HUES6 (cell line): ENCODE measurements around the gene CACNA1C.
"Not testable (repeated sequence)": the region's sequence is repeated elsewhere in the genome, so short reads cannot be mapped to it uniquely, and the experiment has no call there.

ENCODE experiments used
- H3K27ac ChIP-seq: 2 replicates; pipeline ENCODE4 v1.7.0; 2013; ENCODE audit warnings: low read depth, mild to moderate bottlenecking, low read length, inconsistent platforms
- H3K27me3 ChIP-seq: 2 replicates; pipeline ENCODE4 v1.6.1; 2013; ENCODE audit warnings: low read length; ENCODE audit not compliant: control insufficient read depth, insufficient read depth
- H3K36me3 ChIP-seq: 2 replicates; pipeline ENCODE4 v1.6.1; 2013; ENCODE audit warnings: low read length; ENCODE audit not compliant: control insufficient read depth, insufficient read depth
- H3K4me1 ChIP-seq: 2 replicates; pipeline ENCODE4 v1.6.1; 2013; ENCODE audit warnings: low read length; ENCODE audit not compliant: control insufficient read depth, insufficient read depth
- H3K4me3 ChIP-seq: 2 replicates; pipeline ENCODE4 v1.5.1; 2013; ENCODE audit warnings: low read depth, low read length
- H3K9ac ChIP-seq: one replicate; pipeline ENCODE4 v1.6.1; 2013; ENCODE audit warnings: mild to moderate bottlenecking, low read length
- H3K9me3 ChIP-seq: 2 replicates; pipeline ENCODE4 v1.6.1; 2013; ENCODE audit warnings: low read depth, low read length; ENCODE audit not compliant: control insufficient read depth, insufficient read depth

The CACNA1C gene

DNA sequence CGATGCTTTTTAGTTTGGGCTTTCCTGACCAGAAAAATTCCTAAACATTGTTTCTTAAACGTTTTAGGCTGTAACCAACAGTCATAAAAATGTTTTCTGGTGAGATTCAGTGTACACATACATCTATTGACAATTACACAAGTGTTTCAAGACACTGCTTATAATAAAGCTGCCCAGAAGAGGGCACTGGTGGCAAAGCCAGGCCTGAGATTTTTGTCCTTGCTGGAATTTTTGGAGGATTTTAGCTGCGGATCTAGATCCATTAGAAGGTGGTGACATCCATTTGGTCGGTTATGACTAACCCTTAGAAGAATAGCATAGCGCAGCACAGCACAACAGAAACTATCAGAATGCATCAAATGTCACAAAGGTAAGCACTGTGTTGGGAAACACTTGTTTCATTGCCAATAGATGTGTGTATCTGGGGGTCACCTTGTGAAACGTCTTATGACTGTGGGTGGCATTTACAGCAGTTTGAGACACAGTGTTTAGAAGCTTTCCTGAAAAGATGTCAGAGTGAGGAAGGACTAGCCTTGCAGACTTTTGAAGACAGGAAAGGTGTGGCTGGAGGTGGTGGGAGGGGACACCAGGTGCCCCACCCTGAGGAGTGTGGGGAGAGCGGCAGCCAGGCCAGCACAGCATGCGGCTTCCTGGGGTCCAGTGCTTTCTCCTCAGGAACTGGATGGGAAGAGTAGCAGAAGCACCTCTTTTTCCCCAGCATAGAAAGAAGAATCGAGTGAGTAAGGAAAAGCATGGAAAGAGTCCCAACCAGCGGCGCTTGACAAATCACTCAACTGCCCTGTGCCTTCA is 687.2 kb downstream of the CACNA1C start:
- no peaks in the 10 kb centered on the region for H3K9me3 ChIP-seq
- H3K4me3 ChIP-seq, result no peak overlapping the region
- H3K9ac ChIP-seq, result no peak overlapping the region
- H3K27me3 ChIP-seq, result peaks cover 27% of the 10 kb centered on the region; the same call in 1 of the 2 replicates
- no peaks in the 10 kb centered on the region for H3K4me1 ChIP-seq
- H3K27ac ChIP-seq, result no peak overlapping the region
- H3K36me3 ChIP-seq, result no peaks in the 10 kb centered on the region

DNA sequence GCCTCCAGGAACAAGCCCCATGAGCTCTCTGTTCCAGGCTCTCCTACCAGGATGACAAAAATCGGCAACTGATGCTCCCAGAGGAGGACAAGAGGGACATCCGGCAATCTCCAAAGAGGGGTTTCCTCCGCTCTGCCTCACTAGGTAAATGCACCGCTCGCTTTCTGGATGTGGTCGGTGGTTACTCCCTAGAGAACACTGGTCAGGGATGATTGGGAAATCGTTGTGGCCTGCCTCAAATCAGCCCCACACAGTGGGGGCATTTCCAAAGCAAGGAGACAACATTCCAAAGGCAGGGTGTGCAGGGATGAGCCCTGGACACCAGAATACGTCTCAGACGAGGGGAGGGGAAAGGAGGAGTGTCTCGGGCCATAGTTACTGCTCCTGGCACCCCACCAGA is 689.2 kb downstream of the CACNA1C start:
- H3K4me1 ChIP-seq, H3K27ac ChIP-seq, H3K4me3 ChIP-seq, H3K9me3 ChIP-seq, H3K9ac ChIP-seq, H3K36me3 ChIP-seq: not testable (repeated sequence)
- H3K27me3 ChIP-seq, result peaks cover 19% of the 10 kb centered on the region; the same call in 1 of the 2 replicates

DNA sequence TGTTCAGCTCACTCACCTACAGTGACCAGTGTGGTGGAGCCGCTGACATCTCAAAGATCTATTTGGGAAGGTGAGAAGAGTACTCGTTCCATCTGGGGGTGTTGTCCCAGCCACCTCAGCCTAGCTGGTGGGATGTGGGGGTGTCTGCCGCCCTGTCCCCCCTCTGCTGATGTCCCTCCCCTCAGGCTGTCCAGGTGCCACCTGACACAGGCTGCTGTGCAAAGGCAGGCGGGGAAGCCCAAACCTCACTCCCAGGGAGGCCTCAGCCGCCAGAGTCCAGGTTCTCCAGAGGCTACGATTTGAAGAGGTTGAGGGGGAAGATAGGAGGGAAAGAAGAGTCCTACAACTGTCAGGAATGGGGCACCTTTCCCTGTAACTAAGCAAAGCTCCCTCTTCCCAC is 690.7 kb downstream of the CACNA1C start:
- peaks cover 16% of the 10 kb centered on the region; the same call in 1 of the 2 replicates for H3K27me3 ChIP-seq
- no peak overlapping the region for H3K27ac ChIP-seq
- H3K9ac ChIP-seq, result no peak overlapping the region
- H3K4me1 ChIP-seq, result no peaks in the 10 kb centered on the region
- no peaks in the 10 kb centered on the region for H3K36me3 ChIP-seq
- H3K4me3 ChIP-seq, result no peak overlapping the region
- no peaks in the 10 kb centered on the region for H3K9me3 ChIP-seq

DNA sequence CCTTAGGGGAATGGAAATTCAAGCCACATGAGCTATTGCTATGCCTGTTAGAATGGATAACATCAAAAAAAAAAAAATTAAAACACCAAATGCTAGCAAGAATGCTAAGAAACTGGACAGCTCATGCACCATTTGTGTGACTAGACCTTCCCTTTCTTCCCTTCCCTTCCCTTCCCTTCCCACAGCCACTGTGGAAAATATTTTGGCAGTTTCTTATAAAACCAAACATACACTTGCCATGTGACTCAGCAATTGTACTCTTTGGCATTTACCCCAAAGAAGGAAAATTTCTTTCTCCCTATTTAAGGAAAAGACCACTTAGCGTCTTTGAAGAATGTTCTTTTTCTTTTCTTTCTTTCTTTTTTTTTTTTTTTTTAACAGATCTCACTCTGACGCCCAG is 692.9 kb downstream of the CACNA1C start:
- H3K4me1 ChIP-seq, result peaks cover 10% of the 10 kb centered on the region
- no peak overlapping the region for H3K27ac ChIP-seq
- H3K9me3 ChIP-seq, result no peaks in the 10 kb centered on the region
- H3K36me3 ChIP-seq, result no peaks in the 10 kb centered on the region
- H3K27me3 ChIP-seq, result peaks cover 30% of the 10 kb centered on the region
- no peak overlapping the region for H3K9ac ChIP-seq
- no peak overlapping the region for H3K4me3 ChIP-seq
